ENCODE measurements around the gene CHPT1.

CHPT1 gene

GRCh38 chr12:101706403-101706802 lies 9.0 kb downstream of the CHPT1 start:
- no peaks in the 10 kb centered on the region for H3K27me3 Mint-ChIP-seq (ENCODE audit: low read depth, poor library complexity)
- H3K9me3 Mint-ChIP-seq, result peaks cover 19% of the 10 kb centered on the region
- peaks cover 19% of the 10 kb centered on the region for H3K4me1 Mint-ChIP-seq
- no peak overlapping the region for H3K4me3 Mint-ChIP-seq
- H3K27ac Mint-ChIP-seq, result no peak overlapping the region
- DNase-seq, result no peak
- H3K36me3 Mint-ChIP-seq (ENCODE audit: low read depth), result peaks cover 17% of the 10 kb centered on the region
- no peak for TF ChIP-seq CTCF (IDR thresholded peaks at IDR 0.05)

GRCh38 chr12:101707131-101707782 lies 9.8 kb downstream of the CHPT1 start:
- H3K4me3 Mint-ChIP-seq, result no peak overlapping the region

GRCh38 chr12:101710288-101710687 lies 12.8 kb downstream of the CHPT1 start:
- peaks cover 26% of the 10 kb centered on the region for H3K36me3 Mint-ChIP-seq (ENCODE audit: low read depth)
- H3K27me3 Mint-ChIP-seq (ENCODE audit: low read depth, poor library complexity), result no peaks in the 10 kb centered on the region
- no peak overlapping the region for H3K4me3 Mint-ChIP-seq
- H3K9me3 Mint-ChIP-seq, result peaks cover 25% of the 10 kb centered on the region
- TF ChIP-seq CTCF (IDR thresholded peaks at IDR 0.05), result no peak
- no peak overlapping the region for H3K27ac Mint-ChIP-seq
- DNase-seq, result no peak
- H3K4me1 Mint-ChIP-seq, result peaks cover 37% of the 10 kb centered on the region

More at GRCh38 chr12:101707131-101707782, 9.8 kb downstream of the CHPT1 start:
- H3K36me3 Mint-ChIP-seq (ENCODE audit: low read depth), result peaks cover 21% of the 10 kb centered on the region
- TF ChIP-seq CTCF (IDR thresholded peaks at IDR 0.05), result no peak
- no peaks in the 10 kb centered on the region for H3K27me3 Mint-ChIP-seq (ENCODE audit: low read depth, poor library complexity)
- H3K4me1 Mint-ChIP-seq, result peaks cover 21% of the 10 kb centered on the region
- no peak for DNase-seq
- peak overlapping the region; percentile 28 for H3K27ac Mint-ChIP-seq
- H3K9me3 Mint-ChIP-seq, result peaks cover 22% of the 10 kb centered on the region

- peaks cover 25% of the 10 kb centered on the region for H3K9me3 Mint-ChIP-seq
- H3K27ac Mint-ChIP-seq, result peak overlapping the region; percentile 98
- H3K4me3 Mint-ChIP-seq, result peak overlapping the region; percentile 69
- peak; percentile 38 for DNase-seq
- TF ChIP-seq CTCF (IDR thresholded peaks at IDR 0.05), result no peak
- H3K36me3 Mint-ChIP-seq (ENCODE audit: low read depth), result peaks cover 26% of the 10 kb centered on the region
- peaks cover 45% of the 10 kb centered on the region for H3K4me1 Mint-ChIP-seq
- no peaks in the 10 kb centered on the region for H3K27me3 Mint-ChIP-seq (ENCODE audit: low read depth, poor library complexity)
Measured at GRCh38 chr12:101713059-101713682, 15.7 kb downstream of the CHPT1 start.

GRCh38 chr12:101713930-101714329 lies 16.5 kb downstream of the CHPT1 start:
- peaks cover 25% of the 10 kb centered on the region for H3K9me3 Mint-ChIP-seq
- H3K4me3 Mint-ChIP-seq, result peak overlapping the region; percentile 69
- H3K4me1 Mint-ChIP-seq, result peaks cover 45% of the 10 kb centered on the region
- no peaks in the 10 kb centered on the region for H3K27me3 Mint-ChIP-seq (ENCODE audit: low read depth, poor library complexity)
- DNase-seq, result no peak
- TF ChIP-seq CTCF (IDR thresholded peaks at IDR 0.05), result no peak
- H3K27ac Mint-ChIP-seq, result peak overlapping the region; percentile 98
- H3K36me3 Mint-ChIP-seq (ENCODE audit: low read depth), result peaks cover 26% of the 10 kb centered on the region
